GM12874 (cell line): Measurements from ENCODE around the gene MOBP.

Experiments
- CTCF ChIP-seq: IDR thresholded peaks from 2 replicates; pipeline ENCODE4 v1.5.1; 2011; ENCODE audit warnings: low read depth, mild to moderate bottlenecking, control low read depth, low read length, moderate library complexity; ENCODE audit not compliant: insufficient read depth

Gene MOBP

GRCh38 chr3:39454591-39455217 lies 12.8 kb upstream of the MOBP start:
- TF ChIP-seq CTCF: no peak

GRCh38 chr3:39456159-39456558 lies 11.3 kb upstream of the MOBP start:
- no peak for TF ChIP-seq CTCF

- no peak for TF ChIP-seq CTCF
Observed at GRCh38 chr3:39457361-39457760, 10.1 kb upstream of the MOBP start.

GRCh38 chr3:39460677-39461076 lies 6.8 kb upstream of the MOBP start:
- no peak for TF ChIP-seq CTCF

GRCh38 chr3:39463269-39463668 lies 4.2 kb upstream of the MOBP start:
- TF ChIP-seq CTCF: no peak

- no peak for TF ChIP-seq CTCF
Observed at GRCh38 chr3:39466988-39467387, 492 bp upstream of the MOBP start.

GRCh38 chr3:39468108-39468436 lies 592 bp downstream of the MOBP start:
- no peak for TF ChIP-seq CTCF
